ENCODE measurements around the gene IL17B. TPM values are rescaled to one million over a fixed set of nuclear protein-coding genes. Genes with fewer than 3 reads are reported as not detected.
A peak's percentile ranks its signal among the peaks of the same experiment; 100 is the strongest.

Gene IL17B
- total and polyA plus RNA-seq, 3 donors from 2014 or later: 4.7 to 12.4 (median 5.0) TPM

- DNase-seq: peak; percentile 98
- H3K4me1 ChIP-seq: peaks cover 6% of the 10 kb centered on the region
- intact Hi-C loops (cut with DNase I; ENCODE audit: low total_unique reads): no loop called here
Observed at GRCh38 chr5:149345147-149345891, 33.8 kb downstream of the IL17B start, which contains the start of gene GRPEL2. GRPEL2 (plus strand) TSS chr5:149345499; CDS start chr5:149345540, 41 bp downstream.

GRCh38 chr5:149344151-149344550 is 34.9 kb downstream of the IL17B start:
- intact Hi-C loops (cut with DNase I; ENCODE audit: low total_unique reads): no loop called here
- H3K4me3 ChIP-seq: no peak overlapping the region
- H3K9me3 ChIP-seq: no peaks in the 10 kb centered on the region
- TF ChIP-seq CTCF (IDR thresholded peaks at IDR 0.05) (no peak), POLR2A (IDR thresholded peaks at IDR 0.05) (no peak)
- DNase-seq: no peak
- no peaks in the 10 kb centered on the region for H3K27me3 ChIP-seq
- no peak overlapping the region for H3K27ac ChIP-seq
- no peaks in the 10 kb centered on the region for H3K36me3 ChIP-seq (ENCODE audit: low read depth, missing control alignments)
- peaks cover 6% of the 10 kb centered on the region for H3K4me1 ChIP-seq
- WGBS, 2 donors: 55 to 56% methylated on average over 2 of the region's 2 CpGs

More at GRCh38 chr5:149345147-149345891, 33.8 kb downstream of the IL17B start, which contains the start of gene GRPEL2:
- H3K4me3 ChIP-seq: peak within 1 kb of the TSS; percentile 65 to 90
- no peaks in the 10 kb centered on the region for H3K27me3 ChIP-seq
- H3K36me3 ChIP-seq (ENCODE audit: low read depth, missing control alignments): no peaks in the 10 kb centered on the region
- peak within 1 kb of the TSS; percentile 5 to 70 for H3K27ac ChIP-seq
- 0 to 1% methylated on average over 18 to 54 of the region's 54 CpGs for WGBS, 2 donors
- H3K9me3 ChIP-seq: no peaks in the 10 kb centered on the region
- TF ChIP-seq POLR2A (IDR thresholded peaks at IDR 0.05) (no peak), CTCF (IDR thresholded peaks at IDR 0.05) (peak in 1 of 3 experiments; percentile 22)

GRCh38 chr5:149341876-149342275 is 37.2 kb downstream of the IL17B start:
- no peaks in the 10 kb centered on the region for H3K36me3 ChIP-seq (ENCODE audit: low read depth, missing control alignments)
- no peak for DNase-seq
- H3K4me3 ChIP-seq: no peak overlapping the region
- peaks cover 6% of the 10 kb centered on the region for H3K4me1 ChIP-seq
- no peak overlapping the region for H3K27ac ChIP-seq
- no peaks in the 10 kb centered on the region for H3K9me3 ChIP-seq
- H3K27me3 ChIP-seq: no peaks in the 10 kb centered on the region
- no peak for TF ChIP-seq CTCF (IDR thresholded peaks at IDR 0.05)
- TF ChIP-seq POLR2A (IDR thresholded peaks at IDR 0.05): no peak
- intact Hi-C loops (cut with DNase I; ENCODE audit: low total_unique reads): no loop called here

GRCh38 chr5:149340920-149341319 is 38.2 kb downstream of the IL17B start:
- 71 to 86% methylated on average over 1 of the region's 1 CpG for WGBS, 2 donors
- no peaks in the 10 kb centered on the region for H3K9me3 ChIP-seq
- intact Hi-C loops (cut with DNase I; ENCODE audit: low total_unique reads): no loop called here
- no peak for DNase-seq
- peaks cover 1% of the 10 kb centered on the region for H3K4me1 ChIP-seq
- TF ChIP-seq CTCF (IDR thresholded peaks at IDR 0.05) (no peak), POLR2A (IDR thresholded peaks at IDR 0.05) (no peak)
- no peaks in the 10 kb centered on the region for H3K36me3 ChIP-seq (ENCODE audit: low read depth, missing control alignments)
- H3K27ac ChIP-seq: no peak overlapping the region
- H3K27me3 ChIP-seq: no peaks in the 10 kb centered on the region
- H3K4me3 ChIP-seq: no peak overlapping the region

GRCh38 chr5:149338364-149338763 is 40.7 kb downstream of the IL17B start:
- Histone ChIP-seq H3K27me3 (no peaks in the 10 kb centered on the region), H3K36me3 (ENCODE audit: low read depth, missing control alignments) (no peaks in the 10 kb centered on the region), H3K4me3 (no peak overlapping the region), H3K9me3 (no peaks in the 10 kb centered on the region), H3K27ac (no peak overlapping the region), H3K4me1 (no peaks in the 10 kb centered on the region)
- intact Hi-C loops (cut with DNase I; ENCODE audit: low total_unique reads): no loop called here
- 88 to 91% methylated on average over 1 of the region's 1 CpG for WGBS, 2 donors
- no peak for DNase-seq
- TF ChIP-seq POLR2A (IDR thresholded peaks at IDR 0.05) (no peak), CTCF (IDR thresholded peaks at IDR 0.05) (no peak)
